ENCODE measurements around the gene AP4B1. TPM values are rescaled to one million over a fixed set of nuclear protein-coding genes. Genes with fewer than 3 reads are reported as not detected.

The AP4B1 gene
- total RNA-seq, 1 donor from 2014 or later, result 27.3 TPM

- DNase-seq (ENCODE audit: low spot score in 2 of 2), result no peak
- FAIRE-seq, result no peak
Observed at GRCh38 chr1:113898241-113898814, 6.3 kb downstream of the AP4B1 start.

GRCh38 chr1:113895961-113896360 lies 8.6 kb downstream of the AP4B1 start:
- no peak for DNase-seq (ENCODE audit: low spot score in 2 of 2)
- FAIRE-seq, result no peak

GRCh38 chr1:113895098-113895497 lies 9.5 kb downstream of the AP4B1 start:
- DNase-seq (ENCODE audit: low spot score in 2 of 2) (no peak), FAIRE-seq (no peak)

GRCh38 chr1:113893267-113893666 lies 11.3 kb downstream of the AP4B1 start:
- FAIRE-seq (no peak), DNase-seq (ENCODE audit: low spot score in 2 of 2) (no peak)

GRCh38 chr1:113891631-113892220 lies 12.9 kb downstream of the AP4B1 start:
- DNase-seq (ENCODE audit: low spot score in 2 of 2), result no peak
- FAIRE-seq, result no peak

- DNase-seq (ENCODE audit: low spot score in 2 of 2), result no peak
- no peak for FAIRE-seq
Observed at GRCh38 chr1:113890816-113891215, 13.8 kb downstream of the AP4B1 start.

GRCh38 chr1:113887402-113888175 lies 17.0 kb downstream of the AP4B1 start, which contains the start of gene BCL2L15:
BCL2L15 (minus strand) TSS chr1:113887581; CDS start chr1:113887375, 206 bp downstream.
- DNase-seq (ENCODE audit: low spot score in 2 of 2) (no peak), FAIRE-seq (no peak)

- no peak for FAIRE-seq
Observed at GRCh38 chr1:113886417-113887401, 17.9 kb downstream of the AP4B1 start.

GRCh38 chr1:113881661-113882060 lies 22.9 kb downstream of the AP4B1 start:
- DNase-seq (ENCODE audit: low spot score in 2 of 2) (no peak), FAIRE-seq (no peak)

More at GRCh38 chr1:113886417-113887401, 17.9 kb downstream of the AP4B1 start:
- no peak for DNase-seq (ENCODE audit: low spot score in 2 of 2)

- DNase-seq (ENCODE audit: low spot score in 2 of 2) (no peak), FAIRE-seq (no peak)
Observed at GRCh38 chr1:113879739-113880038, 24.9 kb downstream of the AP4B1 start.

- DNase-seq (ENCODE audit: low spot score in 2 of 2), result no peak
- no peak for FAIRE-seq
Observed at GRCh38 chr1:113876176-113876575, 28.4 kb downstream of the AP4B1 start.

GRCh38 chr1:113875714-113876113 lies 28.9 kb downstream of the AP4B1 start:
- FAIRE-seq, result no peak
- DNase-seq (ENCODE audit: low spot score in 2 of 2), result no peak

GRCh38 chr1:113874012-113874879 lies 30.4 kb downstream of the AP4B1 start:
- no peak for DNase-seq (ENCODE audit: low spot score in 2 of 2)
- no peak for FAIRE-seq

- no peak for DNase-seq (ENCODE audit: low spot score in 2 of 2)
- no peak for FAIRE-seq
Observed at GRCh38 chr1:113872219-113872935, 32.2 kb downstream of the AP4B1 start.

- DNase-seq (ENCODE audit: low spot score in 2 of 2), result no peak
- FAIRE-seq, result no peak
Observed at GRCh38 chr1:113871597-113872113, 32.9 kb downstream of the AP4B1 start, which contains the start of gene PTPN22. PTPN22 (minus strand) TSS chr1:113871712.

- DNase-seq (ENCODE audit: low spot score in 2 of 2), result no peak
- no peak for FAIRE-seq
Observed at GRCh38 chr1:113870778-113871177, 33.8 kb downstream of the AP4B1 start.

GRCh38 chr1:113868387-113869083 lies 36.1 kb downstream of the AP4B1 start:
- FAIRE-seq (no peak), DNase-seq (ENCODE audit: low spot score in 2 of 2) (no peak)

- no peak for FAIRE-seq
- no peak for DNase-seq (ENCODE audit: low spot score in 2 of 2)
Observed at GRCh38 chr1:113861641-113862040, 43.0 kb downstream of the AP4B1 start.
